ENCODE results near the gene TBC1D5. TPM values are rescaled to one million over a fixed set of nuclear protein-coding genes. Genes with fewer than 3 reads are reported as not detected.

Gene TBC1D5
- total and polyA plus RNA-seq, 2 donors (not counting 1 experiment from before 2014, with no cell fraction given), result 22.6 to 111 TPM

- Mint-ChIP-seq H3K27me3 (no peaks in the 10 kb centered on the region), H3K4me1 (no peaks in the 10 kb centered on the region), H3K9me3 (ENCODE audit: insufficient read depth) (peaks cover 18% of the 10 kb centered on the region), H3K27ac (no peak overlapping the region), H3K4me3 (no peak overlapping the region)
- Histone ChIP-seq H3K9me3 (ENCODE audit: control extremely low read depth in 1 of 3, control insufficient read depth in 2 of 3, insufficient read depth in 1 of 3, low read length in 2 of 3) (peaks cover 2 to 5% (median 3%) of the 10 kb centered on the region in 3 donors), H3K9ac (ENCODE audit: low read length) (no peak overlapping the region), H3K27ac (ENCODE audit: low read length in 2 of 2) (no peak overlapping the region), H3K4me3 (ENCODE audit: control extremely low read depth in 1 of 5, extremely low read depth in 1 of 5, insufficient read depth in 1 of 5, low read depth in 2 of 5, low read length in 4 of 5) (no peak overlapping the region), H3K36me3 (replicated peaks in 1 of 2; ENCODE audit: control extremely low read depth in 1 of 2, control insufficient read depth in 1 of 2, extremely low read depth in 1 of 2, insufficient read depth in 2 of 2, low read length in 1 of 2) (peaks cover 0 to 6% of the 10 kb centered on the region in 2 experiments), H2AFZ (ENCODE audit: insufficient read depth, low read depth, low read length, poor library complexity, severe bottlenecking) (no peak overlapping the region), H3K4me2 (replicated peaks; ENCODE audit: low read depth, low read length, poor library complexity, severe bottlenecking) (no peak overlapping the region), H4K20me1 (ENCODE audit: control insufficient read depth, insufficient read depth, low read length, poor library complexity, severe bottlenecking) (no peaks in the 10 kb centered on the region), H3K4me1 (ENCODE audit: control insufficient read depth in 2 of 2, insufficient read depth in 2 of 2, low read length in 2 of 2) (no peaks in the 10 kb centered on the region), H3K27me3 (replicated peaks in 1 of 4; ENCODE audit: control extremely low read depth in 1 of 4, control insufficient read depth in 3 of 4, insufficient read depth in 4 of 4, low read length in 3 of 4) (no peaks in the 10 kb centered on the region), H3K79me2 (ENCODE audit: control insufficient read depth, insufficient read depth, low read length) (no peaks in the 10 kb centered on the region)
- ATAC-seq (ENCODE audit: low read depth), result no peak
- TF ChIP-seq EZH2 (IDR thresholded peaks at IDR 0.05; ENCODE audit: borderline replicate concordance, insufficient read depth, low read depth, low read length, poor library complexity, severe bottlenecking) (no peak), CTCF (IDR thresholded peaks at IDR 0.05) (no peak)
- no peak for DNase-seq
- intact Hi-C loops (cut with micrococcal nuclease), result no loop called here
- POLR2A ChIA-PET, result no interaction called here
- CTCF ChIA-PET, result no interaction called here
Measured at GRCh38 chr3:17489139-17489538, 253.3 kb downstream of the TBC1D5 start.

GRCh38 chr3:17481116-17481515 is 261.3 kb downstream of the TBC1D5 start:
- POLR2A ChIA-PET, result no interaction called here
- Mint-ChIP-seq H3K4me3 (no peak overlapping the region), H3K9me3 (ENCODE audit: insufficient read depth) (no peaks in the 10 kb centered on the region), H3K4me1 (no peaks in the 10 kb centered on the region), H3K27ac (no peak overlapping the region), H3K27me3 (no peaks in the 10 kb centered on the region)
- CTCF ChIA-PET, result interaction anchor here (1.7 kb wide), 1 partner anchor 360 kb away, joined by 4 read pairs; no protein-coding TSS in a partner anchor
- intact Hi-C loops (cut with micrococcal nuclease), result no loop called here
- DNase-seq (no peak), ATAC-seq (ENCODE audit: low read depth) (no peak)
- Histone ChIP-seq H3K36me3 (replicated peaks in 1 of 2; ENCODE audit: control extremely low read depth in 1 of 2, control insufficient read depth in 1 of 2, extremely low read depth in 1 of 2, insufficient read depth in 2 of 2, low read length in 1 of 2) (peaks cover 0 to 21% of the 10 kb centered on the region in 2 experiments), H3K79me2 (ENCODE audit: control insufficient read depth, insufficient read depth, low read length) (no peaks in the 10 kb centered on the region), H3K4me3 (ENCODE audit: control extremely low read depth in 1 of 5, extremely low read depth in 1 of 5, insufficient read depth in 1 of 5, low read depth in 2 of 5, low read length in 4 of 5) (no peak overlapping the region), H3K9me3 (ENCODE audit: control extremely low read depth in 1 of 3, control insufficient read depth in 2 of 3, insufficient read depth in 1 of 3, low read length in 2 of 3) (peaks cover 0 to 14% (median 0%) of the 10 kb centered on the region in 3 donors), H2AFZ (ENCODE audit: insufficient read depth, low read depth, low read length, poor library complexity, severe bottlenecking) (no peak overlapping the region), H3K4me2 (replicated peaks; ENCODE audit: low read depth, low read length, poor library complexity, severe bottlenecking) (no peak overlapping the region), H3K27ac (ENCODE audit: low read length in 2 of 2) (no peak overlapping the region), H3K9ac (ENCODE audit: low read length) (no peak overlapping the region), H3K4me1 (ENCODE audit: control insufficient read depth in 2 of 2, insufficient read depth in 2 of 2, low read length in 2 of 2) (no peaks in the 10 kb centered on the region), H4K20me1 (ENCODE audit: control insufficient read depth, insufficient read depth, low read length, poor library complexity, severe bottlenecking) (no peaks in the 10 kb centered on the region), H3K27me3 (replicated peaks in 1 of 4; ENCODE audit: control extremely low read depth in 1 of 4, control insufficient read depth in 3 of 4, insufficient read depth in 4 of 4, low read length in 3 of 4) (no peaks in the 10 kb centered on the region)
- TF ChIP-seq CTCF (IDR thresholded peaks at IDR 0.05) (no peak), EZH2 (IDR thresholded peaks at IDR 0.05; ENCODE audit: borderline replicate concordance, insufficient read depth, low read depth, low read length, poor library complexity, severe bottlenecking) (no peak)
- WGBS (ENCODE audit: insufficient coverage), result 98% methylated on average over 10 of the region's 10 CpGs

Measured in B cell (primary cell).